ENCODE data around the gene FAR2.

DNA sequence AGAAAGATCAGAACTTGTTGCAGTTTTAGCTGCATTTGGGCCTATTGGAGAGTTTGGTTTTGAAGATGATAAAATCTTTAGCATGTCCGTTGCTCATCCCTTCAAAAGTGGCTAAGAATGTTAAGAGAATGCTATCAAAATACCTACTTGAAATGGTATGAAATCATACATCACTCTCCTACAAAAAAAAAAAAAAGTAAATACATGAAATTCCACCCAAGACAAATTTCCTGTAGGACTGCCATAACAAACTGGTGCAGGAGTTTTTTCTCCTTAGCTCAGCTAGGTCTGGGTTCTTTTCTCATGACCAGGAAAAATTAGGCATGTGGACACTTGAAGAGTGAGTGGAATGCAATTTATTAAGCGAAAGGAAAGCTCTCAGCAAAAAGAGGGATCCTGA is 15.9 kb upstream of the FAR2 start:
- TF ChIP-seq, protein P1, sequence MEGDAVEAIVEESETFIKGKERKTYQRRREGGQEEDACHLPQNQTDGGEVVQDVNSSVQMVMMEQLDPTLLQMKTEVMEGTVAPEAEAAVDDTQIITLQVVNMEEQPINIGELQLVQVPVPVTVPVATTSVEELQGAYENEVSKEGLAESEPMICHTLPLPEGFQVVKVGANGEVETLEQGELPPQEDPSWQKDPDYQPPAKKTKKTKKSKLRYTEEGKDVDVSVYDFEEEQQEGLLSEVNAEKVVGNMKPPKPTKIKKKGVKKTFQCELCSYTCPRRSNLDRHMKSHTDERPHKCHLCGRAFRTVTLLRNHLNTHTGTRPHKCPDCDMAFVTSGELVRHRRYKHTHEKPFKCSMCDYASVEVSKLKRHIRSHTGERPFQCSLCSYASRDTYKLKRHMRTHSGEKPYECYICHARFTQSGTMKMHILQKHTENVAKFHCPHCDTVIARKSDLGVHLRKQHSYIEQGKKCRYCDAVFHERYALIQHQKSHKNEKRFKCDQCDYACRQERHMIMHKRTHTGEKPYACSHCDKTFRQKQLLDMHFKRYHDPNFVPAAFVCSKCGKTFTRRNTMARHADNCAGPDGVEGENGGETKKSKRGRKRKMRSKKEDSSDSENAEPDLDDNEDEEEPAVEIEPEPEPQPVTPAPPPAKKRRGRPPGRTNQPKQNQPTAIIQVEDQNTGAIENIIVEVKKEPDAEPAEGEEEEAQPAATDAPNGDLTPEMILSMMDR (IDR thresholded peaks at IDR 0.05; ENCODE audit: low read depth, low read length, missing input control), result no peak
- TF ChIP-seq HNF4G (IDR thresholded peaks at IDR 0.05) (no peak), SP1 (IDR thresholded peaks at IDR 0.05) (no peak), TAF1 (conservative IDR thresholded peaks at IDR 0.05) (no peak), ZBTB33 (IDR thresholded peaks at IDR 0.05) (no peak), RXRA (IDR thresholded peaks at IDR 0.05) (no peak), FOXA2 (IDR thresholded peaks at IDR 0.05) (no peak), YY1 (IDR thresholded peaks at IDR 0.05) (no peak), RAD21 (IDR thresholded peaks at IDR 0.05) (no peak), GABPA (IDR thresholded peaks at IDR 0.05 in 1 of 2, conservative IDR thresholded peaks at IDR 0.05 in 1 of 2) (no peak), JUND (IDR thresholded peaks at IDR 0.05) (no peak), FOXA1 (IDR thresholded peaks at IDR 0.05) (no peak)
- TF ChIP-seq, protein P2, sequence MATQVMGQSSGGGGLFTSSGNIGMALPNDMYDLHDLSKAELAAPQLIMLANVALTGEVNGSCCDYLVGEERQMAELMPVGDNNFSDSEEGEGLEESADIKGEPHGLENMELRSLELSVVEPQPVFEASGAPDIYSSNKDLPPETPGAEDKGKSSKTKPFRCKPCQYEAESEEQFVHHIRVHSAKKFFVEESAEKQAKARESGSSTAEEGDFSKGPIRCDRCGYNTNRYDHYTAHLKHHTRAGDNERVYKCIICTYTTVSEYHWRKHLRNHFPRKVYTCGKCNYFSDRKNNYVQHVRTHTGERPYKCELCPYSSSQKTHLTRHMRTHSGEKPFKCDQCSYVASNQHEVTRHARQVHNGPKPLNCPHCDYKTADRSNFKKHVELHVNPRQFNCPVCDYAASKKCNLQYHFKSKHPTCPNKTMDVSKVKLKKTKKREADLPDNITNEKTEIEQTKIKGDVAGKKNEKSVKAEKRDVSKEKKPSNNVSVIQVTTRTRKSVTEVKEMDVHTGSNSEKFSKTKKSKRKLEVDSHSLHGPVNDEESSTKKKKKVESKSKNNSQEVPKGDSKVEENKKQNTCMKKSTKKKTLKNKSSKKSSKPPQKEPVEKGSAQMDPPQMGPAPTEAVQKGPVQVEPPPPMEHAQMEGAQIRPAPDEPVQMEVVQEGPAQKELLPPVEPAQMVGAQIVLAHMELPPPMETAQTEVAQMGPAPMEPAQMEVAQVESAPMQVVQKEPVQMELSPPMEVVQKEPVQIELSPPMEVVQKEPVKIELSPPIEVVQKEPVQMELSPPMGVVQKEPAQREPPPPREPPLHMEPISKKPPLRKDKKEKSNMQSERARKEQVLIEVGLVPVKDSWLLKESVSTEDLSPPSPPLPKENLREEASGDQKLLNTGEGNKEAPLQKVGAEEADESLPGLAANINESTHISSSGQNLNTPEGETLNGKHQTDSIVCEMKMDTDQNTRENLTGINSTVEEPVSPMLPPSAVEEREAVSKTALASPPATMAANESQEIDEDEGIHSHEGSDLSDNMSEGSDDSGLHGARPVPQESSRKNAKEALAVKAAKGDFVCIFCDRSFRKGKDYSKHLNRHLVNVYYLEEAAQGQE (IDR thresholded peaks at IDR 0.05), result no peak
